Activated T-helper 1 cell treated with anti-CD3 and anti-CD28 coated beads, Interleukin-12 subunit alpha, Interleukin-12 subunit beta, Interleukin-2, Interleukin-4 antibody, amounts not matched to agents 30 ng/mL and 10 ng/mL and 1 ng/mL, durations not matched to agents 14 hours and 24 hours and 36 hours (primary cell): ENCODE data around the gene CRELD2. TPM values are rescaled to one million over a fixed set of nuclear protein-coding genes. Genes with fewer than 3 reads are reported as not detected.

ENCODE experiments used
- DNase-seq: peaks from one replicate; pipeline ENCODE4 v3.0.0; 2021; ENCODE audit warnings: low spot score
- H3K27ac Mint-ChIP-seq: one replicate; pipeline ENCODE4 v1.8.0; 2021; ENCODE audit warnings: mild to moderate bottlenecking, mixed read lengths
- H3K27me3 Mint-ChIP-seq: one replicate; pipeline ENCODE4 v1.8.0; 2022; ENCODE audit warnings: mild to moderate bottlenecking, moderate library complexity, mixed read lengths; ENCODE audit not compliant: insufficient read depth
- H3K36me3 Mint-ChIP-seq: one replicate; pipeline ENCODE4 v1.8.0; 2021; ENCODE audit warnings: low read depth, mixed read lengths
- H3K4me1 Mint-ChIP-seq: one replicate; pipeline ENCODE4 v1.8.0; 2021; ENCODE audit warnings: low read depth, mixed read lengths
- H3K4me3 Mint-ChIP-seq: one replicate; pipeline ENCODE4 v1.8.0; 2021; ENCODE audit warnings: mild to moderate bottlenecking, moderate library complexity, mixed read lengths
- H3K9me3 Mint-ChIP-seq: one replicate; pipeline ENCODE4 v1.8.0; 2021; ENCODE audit warnings: mixed read lengths
- intact Hi-C: fragments of 100-400 bp; cut with micrococcal nuclease; formaldehyde crosslinking; loops from one replicate; pipeline ENCODE4 v1.15.1; 2024
- total RNA-seq: library from RNA; stranded (reverse); gene quantifications from 2 replicates; pipeline ENCODE4 v1.2.3, GENCODE V29; 2022

CRELD2 gene
- total RNA-seq, 1 donor from 2014 or later, result 51.0 TPM

DNA sequence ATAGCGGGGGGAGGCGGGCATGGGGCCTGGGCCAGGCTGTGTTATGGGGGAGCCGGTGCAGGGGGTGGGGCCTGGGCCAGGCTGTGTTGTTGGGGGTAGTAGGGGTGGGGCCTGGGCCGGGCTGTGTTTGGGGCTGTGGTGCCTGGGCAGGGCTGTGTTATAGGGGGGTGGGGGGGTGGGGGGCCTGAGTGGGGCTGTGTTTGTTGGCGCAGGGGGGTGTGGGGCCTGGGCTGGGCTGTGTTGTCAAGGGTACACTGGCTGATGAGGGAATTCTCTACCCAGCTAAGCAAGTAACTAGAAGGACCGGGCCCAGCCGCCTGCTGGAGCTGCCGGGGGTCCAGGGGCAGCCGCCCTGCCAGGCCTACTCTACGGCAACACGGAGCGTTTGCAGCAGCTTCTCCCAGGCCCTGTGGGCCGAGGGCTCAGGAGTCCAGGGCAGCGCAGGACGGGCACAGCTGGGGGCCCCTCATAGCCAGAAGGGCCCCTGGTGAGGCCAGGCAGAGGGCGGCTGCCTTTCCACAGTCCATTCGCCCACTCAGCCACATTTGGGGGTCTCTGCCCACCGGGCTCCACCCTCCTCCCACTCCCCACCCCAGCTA lies 32.1 kb downstream of the CRELD2 start:
- H3K36me3 Mint-ChIP-seq, result no peaks in the 10 kb centered on the region
- no peak overlapping the region for H3K27ac Mint-ChIP-seq
- H3K9me3 Mint-ChIP-seq, result no peaks in the 10 kb centered on the region
- H3K27me3 Mint-ChIP-seq, result no peaks in the 10 kb centered on the region
- intact Hi-C loops, result no loop called here
- peaks cover 4% of the 10 kb centered on the region for H3K4me1 Mint-ChIP-seq
- DNase-seq, result no peak
- no peak overlapping the region for H3K4me3 Mint-ChIP-seq

- no peaks in the 10 kb centered on the region for H3K36me3 Mint-ChIP-seq
- DNase-seq, result no peak
- H3K4me3 Mint-ChIP-seq, result no peak overlapping the region
- no peak overlapping the region for H3K27ac Mint-ChIP-seq
- no peaks in the 10 kb centered on the region for H3K4me1 Mint-ChIP-seq
- H3K27me3 Mint-ChIP-seq, result no peaks in the 10 kb centered on the region
- no peaks in the 10 kb centered on the region for H3K9me3 Mint-ChIP-seq
- intact Hi-C loops, result no loop called here
These were observed 32.7 kb downstream of the CRELD2 start for GRCh38 chr22:49951000-49951677.

- DNase-seq, result no peak
- Mint-ChIP-seq H3K9me3 (no peaks in the 10 kb centered on the region), H3K27ac (no peak overlapping the region), H3K27me3 (no peaks in the 10 kb centered on the region), H3K4me1 (no peaks in the 10 kb centered on the region), H3K4me3 (no peak overlapping the region), H3K36me3 (no peaks in the 10 kb centered on the region)
- intact Hi-C loops, result no loop called here
These were observed 33.2 kb downstream of the CRELD2 start for GRCh38 chr22:49951678-49951985.

DNA sequence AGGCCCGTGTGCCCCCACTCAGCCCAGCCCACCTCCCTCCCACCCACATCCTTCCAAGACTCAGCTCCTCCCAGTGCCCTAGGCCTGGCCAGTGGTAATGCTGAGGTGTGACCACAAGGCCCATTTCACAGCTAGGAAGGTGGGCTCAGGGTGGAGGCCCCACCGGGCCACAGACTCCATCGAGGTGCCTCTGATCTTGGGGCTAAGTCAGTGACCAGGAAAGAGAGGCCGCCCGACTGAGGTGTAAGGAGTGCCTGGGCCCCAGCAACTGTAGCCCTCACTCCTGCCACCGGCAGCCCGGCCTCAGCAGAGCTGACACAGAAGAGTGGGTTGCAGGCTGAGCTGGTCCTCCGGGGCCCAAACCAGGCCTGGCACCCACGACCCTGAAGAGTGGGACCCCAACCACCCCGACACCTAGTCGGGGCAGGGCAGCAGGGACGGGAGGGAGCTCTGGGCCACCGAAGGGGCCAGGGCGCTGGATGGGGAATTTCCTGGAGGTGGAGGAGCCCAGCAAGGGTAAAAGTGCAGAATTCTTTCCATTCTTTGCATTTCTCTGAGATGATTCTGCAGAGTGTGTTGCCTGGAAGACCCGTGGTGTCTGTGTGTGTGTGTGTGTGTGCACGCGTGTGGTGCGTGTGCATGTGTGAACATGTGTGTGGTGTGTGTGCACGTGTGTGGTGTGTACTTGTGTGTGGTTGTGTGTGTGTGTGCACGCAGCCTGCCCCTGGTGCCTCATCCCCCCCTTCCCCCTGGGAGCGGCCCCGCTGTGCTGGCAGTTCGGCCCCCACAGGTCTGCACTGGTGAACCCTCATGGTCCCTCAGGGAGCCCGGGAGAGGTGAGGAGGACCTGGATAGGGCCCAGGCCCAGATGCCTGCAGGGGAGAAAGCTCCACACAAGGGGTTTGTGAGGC lies 33.8 kb downstream of the CRELD2 start:
- H3K36me3 Mint-ChIP-seq, result no peaks in the 10 kb centered on the region
- H3K27ac Mint-ChIP-seq, result no peak overlapping the region
- H3K9me3 Mint-ChIP-seq, result no peaks in the 10 kb centered on the region
- intact Hi-C loops, result no loop called here
- no peak for DNase-seq
- no peaks in the 10 kb centered on the region for H3K4me1 Mint-ChIP-seq
- H3K4me3 Mint-ChIP-seq, result no peak overlapping the region
- no peaks in the 10 kb centered on the region for H3K27me3 Mint-ChIP-seq

DNA sequence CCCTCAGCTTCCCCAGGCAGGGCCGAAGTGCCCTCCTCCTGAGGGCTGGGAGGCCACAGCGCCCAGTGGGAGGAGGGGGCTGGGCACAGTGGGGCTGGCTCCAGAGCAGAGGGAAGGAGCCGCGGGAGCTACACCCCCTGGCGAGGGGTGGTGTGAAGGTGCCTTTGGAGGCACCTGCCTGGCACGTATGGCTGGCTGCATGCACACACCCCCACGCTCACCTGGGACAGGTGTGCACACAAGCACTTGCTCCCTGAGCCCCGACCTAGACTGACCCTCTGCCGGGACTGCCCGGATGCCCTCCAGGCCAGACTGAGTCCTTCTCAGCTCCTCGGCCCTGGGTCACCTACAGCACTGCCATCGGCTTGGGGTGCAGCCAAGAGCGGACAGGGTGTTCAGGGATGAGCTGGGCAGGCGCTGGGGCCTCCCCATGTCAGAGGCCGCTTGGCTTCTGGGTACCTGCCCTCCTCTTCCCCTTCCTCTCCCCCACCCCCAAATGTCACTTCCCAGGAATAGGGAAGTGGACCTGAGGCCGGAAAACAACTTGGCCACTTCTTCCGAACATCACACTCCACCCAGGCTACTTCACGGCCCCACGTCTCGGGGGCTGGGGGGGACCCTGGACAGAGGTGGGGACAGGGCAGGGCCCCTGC lies 34.7 kb downstream of the CRELD2 start:
- no peak overlapping the region for H3K27ac Mint-ChIP-seq
- peaks cover 3% of the 10 kb centered on the region for H3K4me1 Mint-ChIP-seq
- no peak for DNase-seq
- no peak overlapping the region for H3K4me3 Mint-ChIP-seq
- intact Hi-C loops, result no loop called here
- H3K36me3 Mint-ChIP-seq, result no peaks in the 10 kb centered on the region
- no peaks in the 10 kb centered on the region for H3K9me3 Mint-ChIP-seq
- H3K27me3 Mint-ChIP-seq, result no peaks in the 10 kb centered on the region

DNA sequence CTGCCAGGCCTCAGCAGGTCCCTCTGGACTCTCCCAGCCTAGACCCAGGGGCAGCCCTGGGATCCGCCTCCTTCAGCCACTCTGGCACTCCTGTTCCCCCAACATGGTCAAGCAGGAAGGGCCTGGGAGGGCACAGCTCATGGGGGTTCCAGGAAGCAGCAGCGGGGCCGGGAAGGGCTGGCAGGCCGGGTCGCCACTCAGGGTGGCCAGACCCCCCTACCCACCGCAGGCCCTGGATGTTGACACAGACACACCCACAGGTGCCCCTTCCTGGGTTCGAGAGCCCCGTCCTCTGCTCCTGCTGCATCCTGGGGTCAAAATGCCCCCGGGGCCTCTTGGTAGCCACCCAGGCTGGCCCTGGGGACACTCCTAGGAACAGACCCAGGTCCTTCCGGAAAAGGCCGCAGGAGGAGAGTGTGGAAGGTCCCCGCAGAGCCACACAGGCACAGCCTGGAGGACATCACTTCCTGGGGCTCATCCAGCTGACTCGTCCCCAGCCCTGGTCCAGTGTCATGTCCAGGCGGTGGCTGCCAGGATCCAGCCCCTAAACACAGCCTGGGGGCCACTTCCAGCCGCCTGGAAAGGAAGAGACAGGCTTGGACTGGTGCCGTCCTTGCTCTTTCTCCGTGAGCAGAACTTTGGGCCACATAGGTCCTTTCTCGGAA lies 35.4 kb downstream of the CRELD2 start:
- no peaks in the 10 kb centered on the region for H3K36me3 Mint-ChIP-seq
- peaks cover 6% of the 10 kb centered on the region for H3K4me1 Mint-ChIP-seq
- no peak overlapping the region for H3K27ac Mint-ChIP-seq
- intact Hi-C loops, result no loop called here
- H3K27me3 Mint-ChIP-seq, result no peaks in the 10 kb centered on the region
- no peak for DNase-seq
- no peaks in the 10 kb centered on the region for H3K9me3 Mint-ChIP-seq
- no peak overlapping the region for H3K4me3 Mint-ChIP-seq

DNA sequence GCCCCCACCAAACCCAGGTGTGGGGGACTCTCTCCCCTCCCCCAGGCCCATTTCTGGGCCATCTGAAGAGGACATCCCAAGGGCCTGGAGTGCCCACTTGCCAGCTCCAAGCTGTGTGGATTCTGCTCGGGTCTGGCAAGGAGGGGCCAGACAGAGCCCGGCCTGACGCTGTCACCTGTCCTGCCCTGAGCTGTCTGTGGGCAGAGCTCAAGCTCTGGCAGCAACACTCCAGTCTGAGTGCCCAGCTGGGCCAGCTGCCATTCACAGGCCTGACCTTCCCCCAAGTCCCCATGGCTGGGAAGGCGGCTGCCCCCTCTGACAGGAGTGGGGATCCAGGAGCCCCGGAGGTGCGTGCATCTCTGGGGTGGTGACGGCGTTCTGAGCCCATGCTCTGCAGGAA lies 35.9 kb downstream of the CRELD2 start:
- Mint-ChIP-seq H3K36me3 (no peaks in the 10 kb centered on the region), H3K4me3 (no peak overlapping the region), H3K27ac (no peak overlapping the region), H3K4me1 (peaks cover 11% of the 10 kb centered on the region), H3K9me3 (no peaks in the 10 kb centered on the region), H3K27me3 (no peaks in the 10 kb centered on the region)
- no peak for DNase-seq
- intact Hi-C loops, result no loop called here

DNA sequence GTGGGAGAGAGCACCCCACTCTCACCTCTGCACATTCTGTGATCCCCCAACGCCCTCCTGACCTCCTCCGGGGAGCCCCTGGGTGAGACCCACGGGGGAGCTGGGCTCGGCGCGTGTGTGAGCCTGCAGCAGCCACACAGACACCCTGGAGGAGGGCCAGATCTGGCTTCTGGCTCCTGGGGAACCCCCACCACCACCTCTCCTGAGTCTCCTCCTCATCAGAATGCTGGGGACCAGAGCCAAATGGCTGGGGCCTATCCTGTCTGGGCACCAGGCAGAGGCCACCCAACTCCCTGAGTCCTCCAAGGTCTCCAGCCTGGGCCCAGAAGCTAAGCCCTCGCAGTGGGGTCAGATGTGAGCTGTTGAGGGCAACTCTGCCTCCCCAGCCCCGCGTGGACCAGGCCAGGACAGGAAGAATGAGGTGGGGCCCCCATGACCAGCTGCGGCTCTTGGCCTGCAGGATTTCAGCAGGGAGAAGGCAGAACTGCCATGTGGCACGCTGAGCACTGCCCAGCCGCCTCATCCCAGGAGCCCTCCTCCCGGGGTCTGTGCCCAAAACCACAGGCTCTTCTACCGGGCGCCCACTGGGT lies 36.7 kb downstream of the CRELD2 start:
- intact Hi-C loops, result no loop called here
- Mint-ChIP-seq H3K9me3 (no peaks in the 10 kb centered on the region), H3K27me3 (no peaks in the 10 kb centered on the region), H3K27ac (no peak overlapping the region), H3K4me1 (peaks cover 15% of the 10 kb centered on the region), H3K4me3 (no peak overlapping the region), H3K36me3 (no peaks in the 10 kb centered on the region)
- DNase-seq, result no peak

GRCh38 chr22:49955581-49956417 lies 37.4 kb downstream of the CRELD2 start:
- no peaks in the 10 kb centered on the region for H3K36me3 Mint-ChIP-seq
- H3K27me3 Mint-ChIP-seq, result no peaks in the 10 kb centered on the region
- H3K9me3 Mint-ChIP-seq, result no peaks in the 10 kb centered on the region
- H3K4me3 Mint-ChIP-seq, result no peak overlapping the region
- intact Hi-C loops, result no loop called here
- no peak overlapping the region for H3K27ac Mint-ChIP-seq
- peaks cover 15% of the 10 kb centered on the region for H3K4me1 Mint-ChIP-seq
- no peak for DNase-seq

DNA sequence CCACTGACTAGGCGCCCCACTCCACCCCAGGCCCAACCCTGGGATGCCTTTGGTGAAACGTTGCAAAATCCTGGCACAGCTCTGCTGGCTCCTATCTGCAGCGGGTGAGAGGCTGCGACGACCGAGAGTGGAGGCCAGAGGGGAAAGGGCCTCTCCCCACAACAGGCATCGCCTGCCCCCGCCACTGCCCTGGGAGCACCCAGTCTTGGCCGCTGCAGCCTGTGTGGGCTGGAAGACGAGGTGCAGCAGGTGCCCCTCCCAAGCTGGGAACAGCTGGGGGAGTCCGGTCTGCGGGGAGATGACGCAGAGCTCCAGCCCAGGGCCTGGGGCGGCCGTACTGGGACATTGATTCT lies 38.0 kb downstream of the CRELD2 start:
- Mint-ChIP-seq H3K27me3 (no peaks in the 10 kb centered on the region), H3K9me3 (no peaks in the 10 kb centered on the region), H3K27ac (no peak overlapping the region), H3K36me3 (no peaks in the 10 kb centered on the region), H3K4me3 (no peak overlapping the region), H3K4me1 (peaks cover 15% of the 10 kb centered on the region)
- intact Hi-C loops, result no loop called here
- no peak for DNase-seq

- no peak overlapping the region for H3K4me3 Mint-ChIP-seq
- H3K27ac Mint-ChIP-seq, result no peak overlapping the region
These were observed 38.7 kb downstream of the CRELD2 start for GRCh38 chr22:49956914-49957825.

More at GRCh38 chr22:49956914-49957825, 38.7 kb downstream of the CRELD2 start:
- H3K4me1 Mint-ChIP-seq, result peaks cover 15% of the 10 kb centered on the region
- H3K9me3 Mint-ChIP-seq, result no peaks in the 10 kb centered on the region
- H3K36me3 Mint-ChIP-seq, result peaks cover 6% of the 10 kb centered on the region
- DNase-seq, result no peak
- H3K27me3 Mint-ChIP-seq, result no peaks in the 10 kb centered on the region
- intact Hi-C loops, result no loop called here
